NCI-H748 treated with DMSO at 0.1 percent for 48 hours (cell line): ENCODE measurements around the gene MCC.

Source experiments
- DNase-seq: peaks from one replicate; lab custom pipeline; 2025; lab: John Stamatoyannopoulos, UW

The MCC gene

GRCh38 chr5:113031104-113031503 lies 457.1 kb downstream of the MCC start:
- DNase-seq: no peak

DNA sequence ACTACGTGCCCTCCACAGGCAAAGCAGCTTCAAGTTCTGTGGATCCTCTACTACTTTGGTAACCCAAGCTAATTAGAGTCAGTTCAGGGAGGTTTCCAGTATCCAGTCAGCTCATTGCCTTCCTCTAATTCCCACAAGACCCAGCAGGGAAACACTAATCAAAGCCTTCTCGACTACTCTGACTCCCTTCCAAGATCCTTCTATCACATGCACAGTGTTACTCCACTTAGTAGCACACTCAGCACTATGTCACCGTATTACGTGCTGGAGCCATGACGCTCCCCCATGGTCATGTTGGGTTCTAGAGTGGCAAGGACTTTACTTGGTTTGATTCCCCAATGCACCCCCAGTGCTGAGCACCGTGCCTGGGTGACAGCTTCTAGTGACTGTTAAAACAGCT lies 458.6 kb downstream of the MCC start:
- DNase-seq: no peak

DNA sequence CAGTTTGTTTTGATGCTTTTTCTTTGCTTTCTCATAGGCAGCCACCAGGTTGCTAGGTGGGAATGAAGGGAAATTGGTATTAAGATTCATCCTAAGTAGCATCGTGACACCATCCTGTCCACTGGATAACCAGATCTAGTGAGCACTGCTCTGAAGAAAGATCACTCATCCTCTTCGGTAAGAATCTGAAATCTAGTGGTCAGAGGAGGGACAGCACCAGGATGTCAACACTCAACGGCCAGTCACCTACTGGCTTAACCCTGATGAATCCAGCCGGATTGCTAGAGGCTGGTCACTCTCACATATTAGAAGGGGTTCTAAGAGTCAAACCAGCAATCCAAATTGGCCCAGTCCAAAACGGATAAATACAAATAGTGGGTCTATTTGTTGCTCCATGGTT lies 460.8 kb downstream of the MCC start:
- no peak for DNase-seq

DNA sequence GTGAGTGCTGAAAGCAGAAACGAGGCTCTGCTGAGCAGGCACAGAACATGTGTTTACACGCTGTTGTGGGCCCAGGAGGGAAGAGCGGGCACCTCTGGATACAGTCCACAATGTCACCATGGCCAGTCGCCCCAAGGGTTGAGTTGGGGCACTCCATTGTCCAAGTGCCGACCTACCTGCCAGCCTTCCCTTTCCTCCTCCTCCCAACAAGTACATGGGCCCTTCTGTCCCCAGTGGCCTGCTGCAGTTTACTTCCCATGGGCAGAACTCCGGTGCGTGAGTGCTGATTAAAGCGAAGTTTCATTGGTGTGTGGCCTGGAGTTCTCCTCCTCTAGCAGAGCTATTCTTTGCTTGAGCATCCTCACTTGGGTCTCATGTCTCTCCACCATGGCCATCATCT lies 461.2 kb downstream of the MCC start:
- no peak for DNase-seq

DNA sequence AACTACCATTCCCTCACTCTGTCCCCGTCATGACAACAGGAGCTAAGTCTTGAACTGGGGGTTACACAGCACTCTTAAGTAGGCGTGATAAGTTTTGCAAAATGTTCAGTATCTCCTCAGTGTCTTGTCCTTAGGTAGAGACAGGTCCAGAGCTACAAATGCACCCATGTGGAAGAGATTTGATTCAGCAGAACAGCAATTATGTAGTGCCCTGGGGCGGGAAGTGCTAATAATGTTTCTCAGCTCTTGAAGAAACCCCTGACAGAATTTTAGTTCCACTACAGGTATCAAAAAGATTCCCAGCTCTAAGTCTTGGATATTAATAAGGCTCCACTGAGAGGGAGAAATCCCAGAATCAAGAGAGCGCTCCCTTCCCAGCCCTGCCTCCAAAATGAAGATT lies 462.0 kb downstream of the MCC start:
- DNase-seq: no peak

GRCh38 chr5:113025596-113025995 lies 462.7 kb downstream of the MCC start:
- DNase-seq: no peak

DNA sequence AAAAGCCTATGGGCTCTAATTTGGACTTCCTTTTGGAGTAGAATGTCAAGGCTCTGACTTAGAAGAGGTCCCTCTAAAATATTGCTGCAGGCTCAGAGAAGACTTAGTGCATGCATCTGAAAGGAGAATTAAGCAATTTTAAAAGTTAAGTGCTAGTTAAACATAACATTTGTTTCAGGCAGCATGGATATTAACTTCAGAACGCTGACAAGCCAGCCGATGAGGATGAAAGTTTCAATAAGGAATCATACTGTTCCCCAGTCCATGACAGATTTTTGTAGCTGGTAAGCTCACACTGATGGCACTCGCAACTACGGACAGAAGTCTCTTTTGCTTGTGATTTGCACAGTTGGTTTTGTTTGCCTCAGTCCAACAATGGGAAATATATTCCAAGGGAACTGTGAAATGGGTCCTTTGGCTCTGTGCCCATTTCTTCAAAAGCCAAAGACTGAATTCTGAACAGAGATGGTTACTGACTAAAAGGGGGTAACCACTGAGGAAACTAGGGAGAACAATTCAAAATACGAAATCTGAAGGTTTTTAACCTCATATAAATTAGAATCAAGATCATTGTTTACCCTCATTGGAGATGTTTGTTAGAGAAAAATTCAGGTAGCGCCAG lies 464.1 kb downstream of the MCC start:
- DNase-seq: no peak

- no peak for DNase-seq
These were observed 465.6 kb downstream of the MCC start for GRCh38 chr5:113022661-113023060.

- no peak for DNase-seq
These were observed 467.6 kb downstream of the MCC start for GRCh38 chr5:113020461-113021273.

- DNase-seq: no peak
These were observed 470.2 kb downstream of the MCC start for GRCh38 chr5:113017881-113018635.

- DNase-seq: no peak
These were observed 482.8 kb downstream of the MCC start for GRCh38 chr5:113005454-113005853.

DNA sequence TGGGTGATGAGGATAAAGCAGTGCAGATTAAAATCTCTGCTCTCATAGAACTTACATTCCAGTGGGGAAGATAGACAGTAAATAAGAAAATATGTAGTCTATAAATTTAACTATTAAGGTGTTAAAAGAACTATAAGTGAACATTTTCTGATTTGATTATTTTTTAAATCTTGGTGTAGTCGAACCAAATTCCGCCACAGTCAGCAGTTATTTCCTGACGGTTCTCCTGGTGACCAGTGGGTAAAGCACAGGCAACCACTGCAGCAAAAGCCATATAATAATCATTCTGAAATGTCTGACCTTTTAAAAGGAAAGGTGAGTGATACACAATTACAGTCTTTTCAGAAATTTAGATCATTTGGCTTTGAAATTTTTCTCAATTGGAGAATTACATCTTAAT lies 484.5 kb downstream of the MCC start:
- no peak for DNase-seq

DNA sequence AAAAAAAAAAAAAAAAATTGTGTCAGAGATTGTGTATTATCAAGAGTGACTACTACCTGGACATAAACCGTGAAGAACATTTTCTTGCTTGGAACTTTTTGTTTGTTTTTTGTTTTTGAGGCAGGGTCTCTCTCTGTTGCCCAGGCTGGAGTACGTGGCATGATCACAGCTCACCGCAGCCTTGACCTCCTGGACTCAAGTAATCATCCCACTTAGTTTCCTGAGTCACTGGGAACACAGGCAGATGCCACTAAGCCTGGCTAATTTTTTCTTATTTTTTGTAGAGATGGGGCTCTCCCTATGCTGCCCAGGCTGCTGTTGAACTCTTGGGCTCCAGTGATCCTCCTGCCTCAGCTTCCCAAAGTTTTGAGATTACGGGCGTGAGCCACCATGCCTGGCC lies 485.8 kb downstream of the MCC start:
- no peak for DNase-seq

DNA sequence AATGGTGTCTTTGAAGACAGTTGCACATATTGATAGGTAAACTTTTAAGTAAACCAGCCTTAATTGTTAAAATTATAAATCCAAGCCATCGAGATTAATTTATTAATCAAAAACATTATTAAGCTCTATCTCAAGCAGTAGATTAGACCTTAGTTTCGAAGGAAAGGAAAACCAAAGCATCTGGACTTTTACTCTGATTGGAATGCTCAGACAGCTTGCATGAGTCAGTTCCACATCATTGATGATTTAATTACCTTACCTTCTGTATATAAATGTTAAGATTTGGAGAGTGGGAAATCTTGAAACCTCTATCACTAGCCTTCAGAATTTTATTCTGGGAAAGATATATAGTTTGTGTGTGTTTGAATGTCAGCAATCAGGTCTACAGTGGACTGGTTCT lies 487.8 kb downstream of the MCC start:
- no peak for DNase-seq

DNA sequence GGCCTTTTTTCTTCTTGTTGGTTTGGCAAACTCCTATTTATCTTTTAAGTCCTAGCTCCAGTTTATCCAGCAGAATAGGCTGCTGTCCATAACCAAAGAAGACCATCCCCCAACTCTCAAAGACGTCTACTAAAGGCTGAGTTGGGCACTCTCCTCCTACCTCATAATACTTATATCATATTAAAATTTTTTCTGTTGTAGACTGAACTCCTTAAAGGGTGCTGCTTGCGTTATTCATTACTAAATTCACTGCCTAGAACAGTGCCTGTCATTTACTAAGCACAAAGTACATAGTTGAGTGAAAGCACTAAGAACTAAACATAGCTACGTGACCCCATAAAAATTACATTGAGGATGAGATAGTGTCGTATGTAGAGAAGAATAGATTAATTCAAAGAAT lies 490.0 kb downstream of the MCC start:
- no peak for DNase-seq

DNA sequence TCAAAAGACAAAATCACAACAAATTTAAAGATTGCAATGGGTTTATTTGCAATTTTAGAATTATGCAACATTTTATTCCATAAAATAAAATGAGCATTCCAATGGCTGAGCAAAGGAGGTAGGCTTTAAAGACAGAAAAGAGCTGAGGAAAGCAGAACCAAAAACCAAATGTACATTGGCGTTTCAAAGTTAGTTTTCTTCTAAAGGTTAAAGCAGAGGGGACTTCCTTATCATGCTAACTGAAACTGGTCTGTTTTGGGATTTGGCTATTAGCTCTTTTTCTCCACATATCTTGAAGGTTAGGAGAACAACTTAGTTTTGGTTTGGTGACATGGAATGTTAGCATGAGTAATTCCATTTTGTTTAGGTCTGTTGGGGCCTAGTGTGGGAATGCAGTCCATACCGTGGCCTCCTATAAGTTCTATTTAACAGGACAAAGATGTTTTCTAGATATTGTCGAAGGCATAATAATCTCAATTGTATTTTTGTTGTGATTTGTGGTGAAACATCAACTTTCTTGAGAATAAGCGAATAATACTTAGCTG lies 491.4 kb downstream of the MCC start:
- DNase-seq: no peak

GRCh38 chr5:112995764-112996618 lies 492.3 kb downstream of the MCC start:
- DNase-seq: peak; percentile 47

DNA sequence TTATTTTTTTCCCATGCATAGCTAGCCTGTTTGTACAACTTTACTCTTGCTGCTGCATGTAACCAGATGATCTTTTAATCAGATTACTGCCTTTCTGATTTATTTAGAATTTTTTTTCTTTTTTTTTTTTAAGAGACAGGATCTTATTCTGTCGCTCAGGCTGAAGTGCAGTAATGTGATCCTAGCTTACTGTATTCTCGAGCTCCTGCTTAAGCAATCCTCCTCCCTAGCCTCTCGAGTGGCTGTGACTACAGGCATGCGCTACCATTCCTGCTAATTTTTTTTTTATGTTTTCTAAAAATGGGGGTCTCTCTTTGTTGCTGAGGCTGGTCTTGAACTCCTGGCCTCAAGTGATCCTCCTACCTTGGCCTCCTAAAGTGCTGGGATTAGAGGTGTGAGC lies 502.0 kb downstream of the MCC start:
- DNase-seq: no peak

GRCh38 chr5:112983363-112983762 lies 504.9 kb downstream of the MCC start:
- DNase-seq: no peak

- DNase-seq: no peak
These were observed 508.5 kb downstream of the MCC start for GRCh38 chr5:112979723-112980122.

DNA sequence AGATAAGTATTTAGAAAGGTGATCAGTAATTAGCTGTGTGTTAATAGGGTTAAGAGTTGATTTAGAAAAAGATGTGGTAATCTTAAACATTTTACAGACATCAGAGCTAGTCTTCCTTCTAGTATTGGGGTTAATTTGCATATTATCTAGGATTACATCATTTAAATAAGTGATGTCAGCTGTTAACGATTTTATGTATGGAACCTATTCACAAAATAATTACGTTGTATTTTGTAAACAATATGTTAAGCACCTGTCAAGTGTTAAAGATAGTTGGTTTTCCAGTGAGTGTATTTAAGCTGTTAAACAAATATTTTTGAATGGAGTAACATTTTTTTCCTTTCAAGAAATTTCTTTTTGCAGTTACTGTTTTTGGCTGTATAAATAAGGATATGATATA lies 509.4 kb downstream of the MCC start:
- no peak for DNase-seq

GRCh38 chr5:112977440-112977861 lies 510.8 kb downstream of the MCC start:
- no peak for DNase-seq
